CD4-positive, alpha-beta T cell (primary cell): ENCODE data around the gene PTGS1. TPM values are rescaled to one million over a fixed set of nuclear protein-coding genes. Genes with fewer than 3 reads are reported as not detected.

ENCODE experiments used
- ATAC-seq: fragments of 200-7000 bp; cut with Tn5 transposase; one replicate; pipeline ENCODE4 v1.10.0; 2022; ENCODE audit warnings: mild to moderate bottlenecking; ENCODE audit not compliant: poor library complexity
- CTCF ChIA-PET: fragments of 350-600 bp; sonication (Branson Sonifier 250); formaldehyde crosslinking; loops from one replicate; lab custom pipeline; 2021; ENCODE audit warnings: antibody characterized with exemption, inconsistent platforms; lab: Charles Lee
- POLR2A ChIA-PET: fragments of 350-600 bp; sonication (Branson Sonifier 250); formaldehyde crosslinking; loops from one replicate; lab custom pipeline; 2021; ENCODE audit warnings: antibody characterized with exemption, inconsistent platforms; lab: Charles Lee
- DNase-seq, 14 experiments: peaks; one replicate each; pipeline ENCODE4 v3.0.0-alpha.2; 2013 to 2020; ENCODE audit warnings: mixed read lengths in 2 of 14
- H3K27ac ChIP-seq, 2 donors: one replicate each; pipeline versions ENCODE4 v1.5.1 to v1.7.0; 2013; ENCODE audit warnings: low read length in 2 of 2, low read depth in 1 of 2, mild to moderate bottlenecking in 1 of 2
- H3K27me3 ChIP-seq, 2 experiments: 1 replicate in 1 of 2; 2 replicates in 1 of 2; pipeline versions ENCODE4 v1.6.1 to v1.7.0; 2013; ENCODE audit warnings: low read length in 2 of 2, control low read depth in 1 of 2, mild to moderate bottlenecking in 1 of 2, moderate library complexity in 1 of 2; ENCODE audit not compliant: insufficient read depth in 2 of 2, control insufficient read depth in 1 of 2
- H3K36me3 ChIP-seq: one replicate; pipeline ENCODE4 v1.6.1; 2013; ENCODE audit warnings: low read length, control low read depth; ENCODE audit not compliant: insufficient read depth
- H3K4me1 ChIP-seq: one replicate; pipeline ENCODE4 v1.6.1; 2013; ENCODE audit warnings: low read length, control low read depth; ENCODE audit not compliant: insufficient read depth
- H3K4me3 ChIP-seq: one replicate; pipeline ENCODE4 v1.5.1; 2013; ENCODE audit warnings: mild to moderate bottlenecking, low read length, moderate library complexity
- H3K9me3 ChIP-seq, 2 experiments: 1 replicate in 1 of 2; 2 replicates in 1 of 2; pipeline versions ENCODE4 v1.6.1 to v1.7.0; 2013; ENCODE audit warnings: low read length in 2 of 2, mild to moderate bottlenecking in 2 of 2, control low read depth in 1 of 2, moderate library complexity in 1 of 2; ENCODE audit not compliant: control insufficient read depth in 1 of 2, insufficient read depth in 1 of 2
- H3K27ac Mint-ChIP-seq: one replicate; pipeline ENCODE4 v1.8.0; 2020; ENCODE audit warnings: mixed read lengths
- H3K27me3 Mint-ChIP-seq: one replicate; pipeline ENCODE4 v1.8.0; 2021; ENCODE audit warnings: mixed read lengths
- H3K36me3 Mint-ChIP-seq: one replicate; pipeline ENCODE4 v1.8.0; 2021; ENCODE audit warnings: low read depth, mixed read lengths
- H3K4me1 Mint-ChIP-seq: one replicate; pipeline ENCODE4 v1.8.0; 2021; ENCODE audit warnings: low read depth, mixed read lengths
- H3K4me3 Mint-ChIP-seq: one replicate; pipeline ENCODE4 v1.8.0; 2020; ENCODE audit warnings: mild to moderate bottlenecking, mixed read lengths
- H3K9me3 Mint-ChIP-seq: one replicate; pipeline ENCODE4 v1.8.0; 2020; ENCODE audit warnings: mixed read lengths
- intact Hi-C, 2 experiments: fragments of 100-400 bp; cut with DNase I in 1 of 2; cut with micrococcal nuclease in 1 of 2; formaldehyde crosslinking; loops; one replicate each; pipeline versions ENCODE4 v1.15.1 to v1.9.0; 2023 to 2025; cut with DNase I, micrococcal nuclease
- total RNA-seq, 174 experiments: library from RNA in 2 of 174; stranded (reverse) in 2 of 174; gene quantifications; one replicate each; pipeline ENCODE4 v1.2.3 and lab custom pipeline; 2021 to 2026
- TF ChIP-seq, protein P1 (sequence below): fragments of 200-600 bp; IDR thresholded peaks from one replicate; pipeline ENCODE4 v1.8.0; 2022; ENCODE audit warnings: antibody characterized with exemption, mild to moderate bottlenecking

PTGS1 gene
- total RNA-seq, 2 experiments from 2014 or later = 0.14 to 0.27 TPM

DNA sequence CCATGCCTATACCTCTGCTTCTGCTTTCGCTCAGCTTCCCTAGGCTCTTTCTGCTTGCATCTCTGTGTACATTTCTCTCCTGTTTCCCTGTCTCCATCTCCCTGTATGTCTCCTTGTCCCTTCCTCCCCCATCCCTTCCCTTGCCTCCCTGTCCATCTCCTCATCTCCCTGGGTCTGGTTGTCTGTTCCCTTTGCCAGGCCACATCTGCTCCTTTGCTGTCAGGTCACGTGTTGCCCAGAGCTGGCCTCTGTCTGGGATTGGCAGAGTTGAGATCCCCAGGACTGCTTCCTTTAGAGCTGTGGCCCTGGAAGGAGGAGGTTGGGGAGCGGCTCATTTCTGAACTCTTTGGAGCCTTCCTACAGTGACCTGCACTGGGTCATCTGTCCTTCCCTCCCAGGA, 31.8 kb upstream of the PTGS1 start:
- ATAC-seq (no peak), DNase-seq (no peak)
- H3K4me1 Mint-ChIP-seq = no peaks in the 10 kb centered on the region
- Histone ChIP-seq H3K4me1 (no peaks in the 10 kb centered on the region), H3K27me3 (no peaks in the 10 kb centered on the region), H3K9me3 (no peaks in the 10 kb centered on the region), H3K4me3 (no peak overlapping the region), H3K36me3 (no peaks in the 10 kb centered on the region), H3K27ac (no peak overlapping the region)
- H3K36me3 Mint-ChIP-seq = no peaks in the 10 kb centered on the region
- POLR2A ChIA-PET = no interaction called here
- no peaks in the 10 kb centered on the region for H3K9me3 Mint-ChIP-seq
- no peak overlapping the region for H3K4me3 Mint-ChIP-seq
- no peak overlapping the region for H3K27ac Mint-ChIP-seq
- intact Hi-C loops = no loop called here
- TF ChIP-seq, protein P1, sequence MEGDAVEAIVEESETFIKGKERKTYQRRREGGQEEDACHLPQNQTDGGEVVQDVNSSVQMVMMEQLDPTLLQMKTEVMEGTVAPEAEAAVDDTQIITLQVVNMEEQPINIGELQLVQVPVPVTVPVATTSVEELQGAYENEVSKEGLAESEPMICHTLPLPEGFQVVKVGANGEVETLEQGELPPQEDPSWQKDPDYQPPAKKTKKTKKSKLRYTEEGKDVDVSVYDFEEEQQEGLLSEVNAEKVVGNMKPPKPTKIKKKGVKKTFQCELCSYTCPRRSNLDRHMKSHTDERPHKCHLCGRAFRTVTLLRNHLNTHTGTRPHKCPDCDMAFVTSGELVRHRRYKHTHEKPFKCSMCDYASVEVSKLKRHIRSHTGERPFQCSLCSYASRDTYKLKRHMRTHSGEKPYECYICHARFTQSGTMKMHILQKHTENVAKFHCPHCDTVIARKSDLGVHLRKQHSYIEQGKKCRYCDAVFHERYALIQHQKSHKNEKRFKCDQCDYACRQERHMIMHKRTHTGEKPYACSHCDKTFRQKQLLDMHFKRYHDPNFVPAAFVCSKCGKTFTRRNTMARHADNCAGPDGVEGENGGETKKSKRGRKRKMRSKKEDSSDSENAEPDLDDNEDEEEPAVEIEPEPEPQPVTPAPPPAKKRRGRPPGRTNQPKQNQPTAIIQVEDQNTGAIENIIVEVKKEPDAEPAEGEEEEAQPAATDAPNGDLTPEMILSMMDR = no peak
- H3K27me3 Mint-ChIP-seq = peaks cover 3% of the 10 kb centered on the region
- CTCF ChIA-PET = interaction anchor here (1.5 kb wide), 1 partner anchor 12 kb away, joined by 3 read pairs; no protein-coding TSS in a partner anchor

DNA sequence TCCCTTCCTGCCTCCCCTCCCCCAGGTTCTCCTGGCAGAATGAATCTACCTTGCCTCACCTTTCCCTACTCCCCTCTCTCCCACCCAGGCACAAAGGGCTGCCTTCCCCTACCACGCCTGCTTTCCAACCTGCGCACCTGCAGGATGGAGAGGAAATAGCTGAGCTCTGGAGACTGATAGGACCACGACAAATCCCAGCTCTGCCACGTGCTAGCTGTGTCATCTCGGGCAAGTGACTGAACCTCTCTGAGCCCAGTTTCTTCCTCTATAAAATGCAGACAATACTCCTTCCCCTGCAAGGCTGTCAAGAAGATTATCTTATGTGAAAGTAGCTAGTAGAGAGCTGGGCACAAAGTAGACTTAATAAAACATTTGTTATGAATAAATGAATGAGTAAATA, 31.2 kb upstream of the PTGS1 start:
- Mint-ChIP-seq H3K36me3 (no peaks in the 10 kb centered on the region), H3K9me3 (no peaks in the 10 kb centered on the region), H3K4me3 (no peak overlapping the region), H3K27me3 (peaks cover 6% of the 10 kb centered on the region), H3K4me1 (no peaks in the 10 kb centered on the region), H3K27ac (no peak overlapping the region)
- Histone ChIP-seq H3K27ac (no peak overlapping the region), H3K9me3 (no peaks in the 10 kb centered on the region), H3K36me3 (no peaks in the 10 kb centered on the region), H3K4me1 (no peaks in the 10 kb centered on the region), H3K4me3 (no peak overlapping the region), H3K27me3 (no peaks in the 10 kb centered on the region)
- no peak for DNase-seq
- intact Hi-C loops = no loop called here
- TF ChIP-seq, protein P1 = no peak
- POLR2A ChIA-PET = no interaction called here
- CTCF ChIA-PET = no interaction called here
- no peak for ATAC-seq

DNA sequence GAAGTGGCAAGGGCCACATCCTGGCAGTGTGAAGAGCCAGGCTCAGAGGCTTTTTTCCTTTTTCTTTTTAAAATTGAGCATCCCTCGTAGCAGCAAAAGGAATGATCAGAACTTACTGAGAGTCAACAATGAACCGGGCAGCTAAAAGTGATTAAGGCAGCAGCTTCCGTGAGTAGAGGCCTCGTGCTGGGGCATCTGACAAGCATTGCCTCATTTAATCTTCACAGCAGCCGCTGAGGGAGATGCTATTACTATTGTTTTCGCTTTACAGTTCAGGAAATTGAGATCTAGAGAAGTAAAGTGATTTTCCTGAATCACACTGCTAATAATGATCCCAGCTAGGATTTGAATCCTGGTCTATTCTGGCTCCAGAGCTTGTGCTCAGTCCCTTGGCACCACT, 30.7 kb upstream of the PTGS1 start:
- H3K27me3 Mint-ChIP-seq = peaks cover 12% of the 10 kb centered on the region
- TF ChIP-seq, protein P1 = no peak
- no peak overlapping the region for H3K4me3 ChIP-seq
- no peak for DNase-seq
- no peaks in the 10 kb centered on the region for H3K9me3 Mint-ChIP-seq
- no peak for ATAC-seq
- H3K27ac Mint-ChIP-seq = no peak overlapping the region
- H3K4me3 Mint-ChIP-seq = no peak overlapping the region
- no peaks in the 10 kb centered on the region for H3K9me3 ChIP-seq
- no peaks in the 10 kb centered on the region for H3K27me3 ChIP-seq
- ChIA-PET CTCF (no interaction called here), POLR2A (no interaction called here)
- no peaks in the 10 kb centered on the region for H3K36me3 Mint-ChIP-seq
- no peaks in the 10 kb centered on the region for H3K4me1 ChIP-seq
- no peaks in the 10 kb centered on the region for H3K4me1 Mint-ChIP-seq
- intact Hi-C loops = no loop called here
- no peak overlapping the region for H3K27ac ChIP-seq
- no peaks in the 10 kb centered on the region for H3K36me3 ChIP-seq
